ENCODE measurements around the gene CGAS.
"Not testable (repeated sequence)": the region's sequence is repeated elsewhere in the genome, so short reads cannot be mapped to it uniquely, and the experiment has no call there.

The CGAS gene

DNA sequence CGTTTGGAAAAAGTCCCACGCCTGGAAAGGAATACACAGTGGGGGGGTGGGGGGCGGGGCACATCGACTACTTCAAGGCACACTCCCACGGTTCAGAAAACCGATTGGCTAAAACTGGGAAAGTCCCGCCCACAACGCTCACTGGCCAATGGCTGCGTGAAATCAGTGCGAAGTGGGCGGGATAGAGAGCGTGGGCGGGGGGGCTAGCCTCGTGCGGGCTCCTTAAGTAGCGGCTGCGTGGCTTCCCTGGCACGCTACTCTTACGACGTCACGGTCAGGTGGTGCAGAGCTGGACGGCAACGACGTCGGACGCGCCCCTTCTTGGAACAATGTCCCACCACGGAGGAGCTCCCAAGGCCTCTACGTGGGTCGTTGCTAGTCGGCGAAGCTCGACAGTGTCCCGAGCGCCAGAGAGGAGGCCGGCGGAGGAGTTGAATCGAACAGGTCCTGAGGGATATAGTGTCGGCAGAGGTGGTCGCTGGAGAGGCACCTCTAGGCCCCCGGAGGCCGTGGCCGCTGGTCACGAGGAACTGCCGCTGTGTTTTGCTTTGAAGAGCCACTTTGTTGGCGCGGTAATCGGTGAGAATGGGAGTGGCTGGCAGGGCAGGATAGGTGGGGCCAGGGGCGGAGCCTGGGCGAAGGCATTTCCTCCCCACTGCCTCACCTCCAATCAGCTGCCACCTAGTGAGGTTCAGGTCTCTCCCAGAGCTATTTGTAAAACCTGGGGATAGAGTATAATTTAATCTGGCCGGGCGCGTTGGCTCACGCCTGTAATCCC, 57.3 kb downstream of the CGAS start, which contains the start of gene DDX43:
Gene DDX43, plus strand, starts transcription at position 252 of the 778 bp plus-strand sequence. Its CDS starts 78 bp downstream, at position 330.
- DNase-seq = peak; percentile 34

DNA sequence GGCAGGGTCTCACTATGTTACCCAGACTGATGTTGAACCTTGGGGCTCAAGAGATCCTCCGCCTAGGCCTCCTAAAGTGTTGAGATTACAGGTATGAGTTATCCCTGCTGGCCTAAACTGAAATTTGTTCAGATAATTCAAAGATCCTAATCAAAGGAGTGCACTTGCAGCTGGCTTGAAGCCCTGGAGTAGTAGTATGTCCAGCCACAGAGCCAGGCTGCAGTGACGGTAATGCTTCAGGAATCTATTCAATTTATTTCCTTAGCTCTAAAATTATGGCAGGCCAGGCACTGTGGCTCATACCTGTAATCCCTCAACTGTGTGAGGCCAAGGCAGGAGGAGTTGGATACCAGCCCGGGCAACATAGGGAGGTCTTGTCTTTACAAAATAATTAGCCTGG, 58.8 kb downstream of the CGAS start:
- no peak for DNase-seq

DNA sequence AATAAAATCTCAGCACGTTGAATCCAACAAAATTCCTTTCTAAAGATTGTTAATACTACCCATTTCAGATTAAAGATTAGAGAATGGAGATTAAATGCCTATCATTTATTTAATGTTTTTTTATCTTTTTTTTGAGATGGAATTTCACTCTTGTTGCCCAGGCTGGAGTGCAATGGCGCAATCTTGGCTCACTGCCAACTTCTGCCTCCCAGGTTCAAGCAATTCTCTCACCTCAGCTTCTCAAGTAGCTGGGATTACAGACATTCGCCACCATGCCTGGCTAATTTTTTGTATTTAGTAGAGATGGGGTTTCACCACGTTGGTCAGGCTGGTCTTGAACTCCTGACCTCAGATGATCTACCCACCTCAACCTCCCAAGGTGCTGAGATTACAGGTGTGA, 59.9 kb downstream of the CGAS start:
- DNase-seq = not testable (repeated sequence)

DNA sequence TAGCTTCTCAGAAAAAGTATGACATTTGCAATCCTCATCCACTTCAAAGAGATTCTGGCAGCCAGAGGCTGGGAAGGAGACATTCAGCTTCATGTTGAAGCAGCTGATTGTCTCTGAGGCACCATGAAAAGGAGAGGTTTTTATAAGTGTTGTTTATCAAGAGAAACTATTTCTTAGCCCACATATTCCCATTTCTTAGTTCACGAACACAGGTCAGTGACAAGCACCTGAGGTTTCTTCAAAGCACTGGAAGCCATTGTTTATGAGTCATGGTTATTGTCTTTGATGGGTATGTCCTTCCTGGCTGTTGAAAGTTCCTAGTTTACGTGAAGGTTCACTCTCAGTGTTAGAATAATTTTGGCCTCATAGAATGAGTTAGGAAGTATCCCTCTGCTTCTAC, 60.4 kb downstream of the CGAS start:
- DNase-seq = no peak

DNA sequence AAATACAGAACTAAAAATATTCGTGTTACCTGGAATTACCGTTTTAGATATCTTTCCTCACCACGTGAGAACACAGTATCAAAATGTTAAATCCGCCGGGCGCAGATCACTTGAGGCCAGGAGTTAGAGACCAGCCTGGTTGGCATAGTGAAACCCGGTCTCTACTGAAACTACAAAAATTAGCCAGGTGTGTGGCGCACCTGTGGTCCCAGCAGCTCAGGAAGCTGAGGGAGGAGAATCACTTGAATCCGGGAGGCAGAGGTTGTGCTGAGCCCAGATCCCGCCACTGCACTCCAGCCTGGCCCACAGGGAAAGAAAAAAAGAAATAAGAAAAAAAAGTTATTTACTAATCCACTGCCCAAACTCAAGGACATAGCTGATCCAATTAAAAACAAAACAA, 62.2 kb downstream of the CGAS start:
- no peak for DNase-seq

DNA sequence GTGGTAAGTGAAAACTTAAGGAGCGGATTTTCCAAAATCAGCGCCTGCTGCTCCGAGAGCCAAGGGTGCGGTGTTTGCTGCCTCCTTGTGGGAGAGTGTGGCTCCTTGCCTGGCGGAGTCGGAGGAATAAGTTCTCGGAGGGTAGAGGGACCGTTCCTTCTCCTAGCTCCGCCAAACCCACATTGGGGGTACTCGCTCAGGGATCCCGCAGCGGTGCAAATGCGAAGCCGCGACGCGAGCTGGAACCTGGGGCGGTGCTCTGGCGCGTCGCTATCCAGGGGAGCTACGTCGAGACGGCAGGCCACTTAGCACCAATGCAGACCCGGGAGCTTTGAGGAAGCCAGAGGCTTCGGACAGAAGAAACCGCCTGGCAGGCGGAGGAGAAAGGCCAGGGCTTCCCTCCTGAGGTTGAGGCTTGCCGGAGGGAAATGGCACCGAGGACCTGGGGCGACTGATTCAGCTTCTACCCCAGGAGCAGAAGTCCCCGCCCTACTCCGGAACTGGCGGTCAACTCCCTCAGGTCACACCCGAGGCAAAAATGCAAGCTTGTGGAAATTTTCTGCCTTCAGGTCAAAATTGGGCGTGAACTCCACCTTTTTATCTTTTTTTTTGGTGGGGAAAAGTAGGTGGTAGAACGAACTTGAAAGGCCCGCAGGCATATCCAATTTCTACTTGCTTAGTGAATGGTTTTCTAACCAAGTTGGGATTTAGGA, 63.1 kb downstream of the CGAS start:
- peak; percentile 58 for DNase-seq

DNA sequence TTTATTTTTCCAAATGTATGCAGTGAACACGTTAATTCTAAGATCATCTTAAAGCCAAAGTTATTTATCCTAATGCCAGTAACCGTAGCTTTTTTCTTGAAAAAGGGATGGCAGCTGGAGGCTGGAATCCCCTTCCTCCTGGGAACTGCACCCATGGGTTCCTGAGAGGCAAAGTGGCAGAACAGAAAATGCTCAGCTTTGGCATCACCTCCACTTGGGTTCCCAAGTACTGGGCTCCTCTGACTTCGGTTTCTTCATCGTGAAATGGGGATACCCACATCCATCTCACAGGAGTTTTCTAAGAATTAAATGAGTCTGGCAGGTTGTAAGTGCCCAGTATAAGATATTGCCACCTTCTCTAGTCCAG, 63.7 kb downstream of the CGAS start:
- DNase-seq = no peak

DNA sequence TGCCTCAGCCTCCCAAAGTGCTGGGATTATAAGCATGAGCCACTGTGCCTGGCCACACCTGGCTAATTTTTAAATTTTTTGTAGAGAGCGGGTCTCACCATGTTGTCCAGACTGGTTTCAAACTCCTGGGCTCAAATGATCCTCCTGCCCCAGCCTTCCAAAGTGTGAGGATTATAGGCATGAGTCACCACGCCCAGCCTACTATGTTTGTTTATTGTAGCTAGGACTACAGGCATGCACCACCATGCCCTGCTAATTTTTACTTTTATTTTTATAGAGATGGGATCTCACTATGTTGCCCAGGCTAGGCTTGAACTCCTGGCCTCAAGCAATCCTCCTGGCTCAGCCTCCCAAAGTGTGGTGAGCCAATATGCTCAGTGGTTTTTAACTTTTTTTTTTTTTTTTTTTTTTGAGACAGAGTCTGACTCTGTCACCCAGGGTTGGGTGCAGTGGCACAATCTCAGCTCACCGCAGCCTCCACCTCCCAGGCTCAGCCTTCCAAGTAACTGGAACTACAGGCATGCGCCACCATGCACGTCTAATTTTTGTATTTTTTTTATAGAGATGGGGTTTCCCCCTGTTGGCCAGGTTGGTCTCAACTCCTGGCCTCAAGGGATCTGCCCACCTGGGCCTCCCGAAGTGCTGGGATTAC, 69.5 kb downstream of the CGAS start:
- DNase-seq = no peak

DNA sequence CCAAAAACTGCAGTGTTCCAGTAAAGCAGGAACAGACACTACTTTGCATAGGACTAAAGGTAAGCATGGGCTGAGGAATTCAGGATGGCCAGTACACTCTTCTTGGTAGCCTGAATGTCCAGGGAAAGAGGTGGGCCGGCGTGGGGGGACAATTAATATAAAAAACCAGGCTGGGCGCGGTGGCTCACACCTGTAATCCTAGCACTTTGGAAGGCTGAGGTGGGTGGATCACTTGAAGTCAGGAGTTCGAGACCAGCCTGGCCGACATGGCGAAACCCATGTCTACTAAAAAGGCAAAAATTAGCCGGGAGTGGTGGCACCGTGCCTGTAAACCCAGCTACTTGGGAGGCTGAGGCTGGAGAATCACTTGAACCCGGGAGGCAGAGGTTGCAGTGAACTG, 70.6 kb downstream of the CGAS start:
- DNase-seq = not testable (repeated sequence)

DNA sequence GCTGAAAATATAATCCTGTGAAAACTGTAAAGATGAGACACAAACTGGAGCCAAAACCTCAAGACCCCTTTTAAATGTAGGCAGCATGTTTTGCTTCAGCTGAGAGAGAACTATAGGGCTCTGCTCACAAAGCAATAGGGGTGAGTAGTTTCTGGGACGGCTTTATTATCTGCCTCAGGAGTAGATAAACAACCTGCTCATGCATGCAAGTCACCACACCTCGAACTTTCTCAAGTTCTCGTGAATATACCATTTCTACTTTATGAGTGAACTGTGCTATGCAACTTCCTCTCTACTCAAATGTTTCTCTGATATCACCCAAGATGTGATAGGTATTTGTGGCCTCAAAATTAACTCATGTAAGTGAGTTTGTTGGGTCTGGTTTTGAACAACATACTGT, 74.9 kb downstream of the CGAS start:
- no peak for DNase-seq

DNA sequence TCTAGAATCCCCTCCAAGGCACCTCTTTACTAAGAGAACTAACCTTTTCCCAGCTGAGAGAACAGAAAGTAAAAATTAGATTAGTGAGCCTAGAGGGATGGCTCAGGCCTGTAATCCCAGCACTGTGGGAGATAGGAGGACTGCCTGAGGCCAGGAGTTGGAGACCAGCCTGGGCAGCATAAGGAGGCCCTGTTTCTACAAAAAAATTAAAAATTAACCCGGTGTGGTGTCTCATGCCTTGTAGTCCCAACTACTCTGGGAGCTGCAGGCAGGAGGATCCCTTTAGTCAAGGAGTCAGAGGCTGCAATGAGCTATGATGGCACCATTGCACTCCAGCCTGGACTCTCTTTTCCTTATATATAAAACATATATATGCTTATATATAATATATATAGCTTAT, 76.9 kb downstream of the CGAS start:
- no peak for DNase-seq

Measured in fibroblast of skin of abdomen (primary cell).